PC-9 (cell line): ENCODE data around the gene SLC38A9. TPM values are rescaled to one million over a fixed set of nuclear protein-coding genes. Genes with fewer than 3 reads are reported as not detected.

Experiments
- BruUV-seq: library from RNA; stranded (reverse); fragments of 400-500 nt; replicated peaks from 2 replicates; lab custom pipeline; 2021; lab: Mats Ljungman, UMichigan
- CTCF ChIA-PET: fragments of 300-600 bp; sonication (Branson Sonifier 250); formaldehyde crosslinking; loops from one replicate; lab custom pipeline; 2022; ENCODE audit warnings: antibody characterized with exemption; lab: Charles Lee
- POLR2A ChIA-PET: fragments of 300-600 bp; sonication (Branson Sonifier 250); formaldehyde crosslinking; loops from one replicate; lab custom pipeline; 2022; ENCODE audit warnings: antibody characterized with exemption; ENCODE audit not compliant: unreplicated experiment; lab: Charles Lee
- DNase-seq, 2 experiments: peaks; one replicate each; pipeline versions ENCODE4 v3.0.0 to v3.0.0-alpha.2; 2015 to 2022; ENCODE audit warnings: mixed read lengths in 1 of 2
- H2AFZ ChIP-seq: fragments of 200-600 bp; sonication (generic); 2 replicates; pipeline ENCODE4 v1.8.1; 2017; ENCODE audit warnings: antibody characterized with exemption
- H3F3A ChIP-seq: fragments of 200-600 bp; sonication (generic); 2 replicates; pipeline ENCODE4 v1.8.1; 2017; ENCODE audit warnings: antibody characterized with exemption, mild to moderate bottlenecking, low read depth; ENCODE audit not compliant: insufficient read depth
- H3K27ac ChIP-seq: fragments of 200-600 bp; sonication (generic); 2 replicates; pipeline ENCODE4 v1.6.1; 2016; ENCODE audit warnings: mixed run types
- H3K27me3 ChIP-seq: fragments of 200-600 bp; sonication (generic); 2 replicates; pipeline ENCODE4 v1.6.1; 2016; ENCODE audit warnings: low read depth, mixed run types; ENCODE audit not compliant: insufficient read depth
- H3K36me3 ChIP-seq: fragments of 200-600 bp; sonication (generic); 2 replicates; pipeline ENCODE4 v1.6.1; 2016; ENCODE audit warnings: low read depth, mixed run types
- H3K4me1 ChIP-seq: fragments of 200-600 bp; sonication (generic); replicated peaks from 2 replicates; pipeline ENCODE4 v1.6.1; 2016; ENCODE audit warnings: mixed run types; ENCODE audit not compliant: insufficient read depth
- H3K4me2 ChIP-seq: fragments of 200-600 bp; sonication (generic); 2 replicates; pipeline ENCODE4 v1.6.1; 2017; ENCODE audit warnings: mixed run types
- H3K4me3 ChIP-seq: fragments of 200-600 bp; sonication (generic); 2 replicates; pipeline ENCODE4 v1.6.1; 2016; ENCODE audit warnings: mixed run types
- H3K79me2 ChIP-seq: fragments of 200-600 bp; sonication (generic); 2 replicates; pipeline ENCODE4 v1.6.1; 2017; ENCODE audit warnings: low read depth, mixed run types
- H3K9me2 ChIP-seq: fragments of 200-600 bp; sonication (generic); 2 replicates; pipeline ENCODE4 v1.8.1; 2017; ENCODE audit warnings: mild to moderate bottlenecking; ENCODE audit not compliant: insufficient read depth
- H3K9me3 ChIP-seq: fragments of 200-600 bp; sonication (generic); 2 replicates; pipeline ENCODE4 v1.8.1; 2016; ENCODE audit warnings: low read depth; ENCODE audit not compliant: insufficient read depth
- H4K20me1 ChIP-seq: fragments of 200-600 bp; sonication (generic); 2 replicates; pipeline ENCODE4 v1.8.1; 2017; ENCODE audit not compliant: insufficient read depth
- EZH2 ChIP-seq: fragments of 200-600 bp; sonication (generic); IDR thresholded peaks from 2 replicates; pipeline ENCODE4 v1.8.0; 2017; ENCODE audit warnings: antibody characterized with exemption, low read depth
- intact Hi-C: fragments of 100-400 bp; cut with micrococcal nuclease; formaldehyde crosslinking; loops from one replicate; pipeline ENCODE4 v1.10.0; 2022; ENCODE audit not compliant: unreplicated experiment
- total RNA-seq: library from RNA; stranded (reverse); gene quantifications from 2 replicates; pipeline ENCODE4 v1.2.3, GENCODE V29; 2021
- TF ChIP-seq, protein P1 (sequence below): fragments of 200-600 bp; sonication (generic); conservative IDR thresholded peaks from 2 replicates; pipeline ENCODE4 v1.6.1; 2017; ENCODE audit warnings: mixed run types, antibody characterized with exemption, mild to moderate bottlenecking, moderate library complexity

SLC38A9 gene
- total RNA-seq, 1 experiment from 2014 or later: 26.6 TPM

- no peak for DNase-seq
- BruUV-seq: no TSS peak
- no peak overlapping the region for H3K4me2 ChIP-seq
- ChIA-PET CTCF (no interaction called here), POLR2A (interaction anchor here (0.6 kb wide), 1 partner anchor 10 kb away, joined by 5 read pairs; no protein-coding TSS in a partner anchor)
- no peaks in the 10 kb centered on the region for H3K36me3 ChIP-seq
- H3K9me3 ChIP-seq: no peaks in the 10 kb centered on the region
- no peaks in the 10 kb centered on the region for H3K79me2 ChIP-seq
- H3K27ac ChIP-seq: no peak overlapping the region
- H3F3A ChIP-seq: no peaks in the 10 kb centered on the region
- H3K4me1 ChIP-seq: no peaks in the 10 kb centered on the region
- no peaks in the 10 kb centered on the region for H4K20me1 ChIP-seq
- H3K4me3 ChIP-seq: no peak overlapping the region
- no peaks in the 10 kb centered on the region for H3K27me3 ChIP-seq
- no peak overlapping the region for H2AFZ ChIP-seq
- TF ChIP-seq EZH2: no peak
- TF ChIP-seq, protein P1, sequence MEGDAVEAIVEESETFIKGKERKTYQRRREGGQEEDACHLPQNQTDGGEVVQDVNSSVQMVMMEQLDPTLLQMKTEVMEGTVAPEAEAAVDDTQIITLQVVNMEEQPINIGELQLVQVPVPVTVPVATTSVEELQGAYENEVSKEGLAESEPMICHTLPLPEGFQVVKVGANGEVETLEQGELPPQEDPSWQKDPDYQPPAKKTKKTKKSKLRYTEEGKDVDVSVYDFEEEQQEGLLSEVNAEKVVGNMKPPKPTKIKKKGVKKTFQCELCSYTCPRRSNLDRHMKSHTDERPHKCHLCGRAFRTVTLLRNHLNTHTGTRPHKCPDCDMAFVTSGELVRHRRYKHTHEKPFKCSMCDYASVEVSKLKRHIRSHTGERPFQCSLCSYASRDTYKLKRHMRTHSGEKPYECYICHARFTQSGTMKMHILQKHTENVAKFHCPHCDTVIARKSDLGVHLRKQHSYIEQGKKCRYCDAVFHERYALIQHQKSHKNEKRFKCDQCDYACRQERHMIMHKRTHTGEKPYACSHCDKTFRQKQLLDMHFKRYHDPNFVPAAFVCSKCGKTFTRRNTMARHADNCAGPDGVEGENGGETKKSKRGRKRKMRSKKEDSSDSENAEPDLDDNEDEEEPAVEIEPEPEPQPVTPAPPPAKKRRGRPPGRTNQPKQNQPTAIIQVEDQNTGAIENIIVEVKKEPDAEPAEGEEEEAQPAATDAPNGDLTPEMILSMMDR: no peak
- intact Hi-C loops: no loop called here
- no peaks in the 10 kb centered on the region for H3K9me2 ChIP-seq
Measured at GRCh38 chr5:55657443-55657842, 54.7 kb downstream of the SLC38A9 start.

DNA sequence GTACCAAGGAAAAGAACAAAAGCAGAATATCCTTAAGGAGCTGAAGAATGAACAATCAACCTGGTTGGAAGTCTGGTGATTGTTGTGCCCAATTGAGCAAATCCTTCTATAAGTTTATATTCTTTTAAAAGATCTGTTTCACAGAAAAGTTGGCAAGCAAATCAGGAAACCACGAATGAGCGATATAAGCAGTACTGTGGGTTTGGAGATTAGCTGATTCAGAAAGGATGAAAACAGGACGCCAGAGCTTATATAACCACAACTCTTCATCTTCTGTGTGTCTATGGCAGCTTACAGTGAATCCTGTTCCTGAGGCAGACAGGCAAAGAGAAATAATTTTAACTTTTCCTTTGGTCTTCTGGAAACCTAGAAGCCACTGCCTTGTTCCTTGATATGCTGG lies 61.7 kb downstream of the SLC38A9 start:
- POLR2A ChIA-PET: no interaction called here
- H3K4me2 ChIP-seq: no peak overlapping the region
- no peaks in the 10 kb centered on the region for H3K36me3 ChIP-seq
- no TSS peak for BruUV-seq
- H3F3A ChIP-seq: no peaks in the 10 kb centered on the region
- no peak overlapping the region for H2AFZ ChIP-seq
- no peaks in the 10 kb centered on the region for H4K20me1 ChIP-seq
- CTCF ChIA-PET: no interaction called here
- DNase-seq: no peak
- no peaks in the 10 kb centered on the region for H3K79me2 ChIP-seq
- H3K4me3 ChIP-seq: no peak overlapping the region
- H3K27me3 ChIP-seq: no peaks in the 10 kb centered on the region
- no peak for TF ChIP-seq EZH2
- TF ChIP-seq, protein P1: no peak
- intact Hi-C loops: no loop called here
- no peaks in the 10 kb centered on the region for H3K9me3 ChIP-seq
- H3K9me2 ChIP-seq: no peaks in the 10 kb centered on the region
- H3K27ac ChIP-seq: no peak overlapping the region
- no peaks in the 10 kb centered on the region for H3K4me1 ChIP-seq

- Histone ChIP-seq H3K36me3 (no peaks in the 10 kb centered on the region), H3K4me2 (no peak overlapping the region), H3K27me3 (no peaks in the 10 kb centered on the region), H2AFZ (no peak overlapping the region), H3K79me2 (no peaks in the 10 kb centered on the region), H3K9me2 (no peaks in the 10 kb centered on the region), H3K9me3 (no peaks in the 10 kb centered on the region), H3K27ac (no peak overlapping the region), H4K20me1 (no peaks in the 10 kb centered on the region), H3F3A (no peaks in the 10 kb centered on the region), H3K4me1 (no peaks in the 10 kb centered on the region), H3K4me3 (no peak overlapping the region)
- ChIA-PET CTCF (no interaction called here), POLR2A (no interaction called here)
- intact Hi-C loops: no loop called here
- TF ChIP-seq EZH2: no peak
- TF ChIP-seq, protein P1: no peak
- no peak for DNase-seq
- BruUV-seq: no TSS peak
Measured at GRCh38 chr5:55649963-55650362, 62.2 kb downstream of the SLC38A9 start.
